Mucosa of descending colon (tissue), 3 donors: Measurements from ENCODE around the gene GBP3. TPM values are rescaled to one million over a fixed set of nuclear protein-coding genes. Genes with fewer than 3 reads are reported as not detected.

Experiments used
- ATAC-seq: fragments of 200-7000 bp; cut with Tn5 transposase; one replicate; pipeline ENCODE4 v1.9.1; 2020; ENCODE audit warnings: mild to moderate bottlenecking, moderate library complexity
- DNase-seq, 3 donors: peaks; one replicate each; pipeline ENCODE4 v3.0.0-alpha.2; 2020
- H3K36me3 ChIP-seq: fragments of 200-600 bp; one replicate; pipeline ENCODE4 v1.8.0; 2021; ENCODE audit warnings: low read depth, mild to moderate bottlenecking
- H3K4me1 ChIP-seq: fragments of 200-600 bp; one replicate; pipeline ENCODE4 v1.8.0; 2021; ENCODE audit warnings: low read depth, mild to moderate bottlenecking
- H3K4me3 ChIP-seq: fragments of 200-600 bp; one replicate; pipeline ENCODE4 v1.8.0; 2021; ENCODE audit warnings: mild to moderate bottlenecking
- H3K9me3 ChIP-seq: fragments of 200-600 bp; one replicate; pipeline ENCODE4 v1.8.0; 2021; ENCODE audit warnings: mild to moderate bottlenecking
- CTCF ChIP-seq: fragments of 200-600 bp; IDR thresholded peaks from one replicate; pipeline ENCODE4 v1.8.0; 2022; ENCODE audit warnings: antibody characterized with exemption, mild to moderate bottlenecking
- intact Hi-C, 2 donors: fragments of 100-400 bp; cut with DNase I in 1 of 2; cut with micrococcal nuclease in 1 of 2; formaldehyde crosslinking; loops; one replicate each; pipeline versions ENCODE4 v1.11.0 to v1.11.1; 2022; cut with DNase I, micrococcal nuclease
- long read RNA-seq, 2 donors: library from polyadenylated mRNA; unstranded; transcript quantifications; one replicate each; pipeline ENCODE4 v2.0.0, GENCODE V29; 2019 to 2021
- total RNA-seq, 3 donors: library from RNA; stranded (reverse); fragmentation: NEBNext Ultra II Directional in 2 of 3; extraction: Animal tissue kit (Norgen Biotek cat#: 25700) in 2 of 3; gene quantifications; one replicate each; pipeline versions ENCODE4 v1.2.1 to v1.2.4, GENCODE V29; 2021 to 2023
- donor health status: DM: no; HTN: no; CAD: no; lungs with moderate emphysema.
- donor health status: DM: no; HTN: no; CAD: no.
- donor health status: DM: no; HTN: yes; CAD: no.

The GBP3 gene
- total RNA-seq = 100 to 1,000 TPM in 1 of 3 donors, 10 to 100 TPM in 2; 48.4 to 176 (median 60.4) TPM
- long read RNA-seq, donor 1, partial matches to known transcripts = 12 of 20 reads
- long read RNA-seq, donor 1, other reads (novel, unspliced or antisense) = 5 of 20 reads
- long read RNA-seq, donor 2, transcript GBP3-202 (11 exons, 3,067 nt) = major isoform, 14 of 28 reads
- long read RNA-seq, donor 2, partial matches to known transcripts = 4 of 28 reads
- long read RNA-seq, donor 2, other reads (novel, unspliced or antisense) = 8 of 28 reads

DNA sequence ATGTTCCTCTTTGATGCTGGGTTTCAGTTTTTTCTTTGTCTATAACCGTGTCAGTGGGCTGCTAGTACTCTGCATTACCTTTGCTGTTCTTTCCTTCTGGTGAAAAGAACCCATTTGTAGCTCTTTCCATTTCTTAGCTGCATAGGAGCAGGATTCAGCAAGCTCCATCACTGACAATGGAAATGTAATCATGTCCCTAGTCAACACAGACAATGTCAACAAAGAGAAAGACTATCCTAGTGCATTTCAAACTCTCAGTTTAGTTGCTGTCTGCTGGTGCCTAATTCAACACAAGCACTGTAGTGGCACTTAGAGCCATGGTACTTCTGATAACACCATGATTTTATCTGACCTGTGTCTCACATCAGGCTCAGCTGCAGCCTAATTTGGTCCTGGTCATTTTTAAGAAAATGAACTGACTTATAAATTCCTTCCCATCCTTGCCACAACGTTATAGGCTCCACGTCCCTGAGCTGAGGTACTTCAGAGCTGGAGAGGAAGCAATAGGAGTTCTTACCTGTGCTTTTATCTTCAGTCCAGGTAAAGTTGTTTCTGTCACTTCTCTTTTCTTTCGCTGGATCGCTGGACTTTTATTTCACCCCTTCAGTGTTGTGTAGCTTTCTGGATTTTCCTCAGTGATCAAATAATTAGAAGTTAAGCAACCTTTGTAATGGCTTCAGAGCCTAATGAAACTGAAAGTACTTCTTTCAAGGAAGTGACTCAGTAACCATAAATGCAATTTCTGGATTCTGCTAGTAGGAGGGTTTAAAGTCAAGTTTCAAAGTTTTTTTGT is at the start of gene GBP3:
TSS of gene GBP3 (minus strand) at position 700 of the 793 bp plus-strand sequence. CDS start 2,145 bp downstream, outside the sequence.
- intact Hi-C loops = no loop called here
- H3K4me1 ChIP-seq = peaks cover 8% of the 10 kb centered on the region
- no peak for TF ChIP-seq CTCF
- peak; percentile 87 for ATAC-seq
- no peaks in the 10 kb centered on the region for H3K9me3 ChIP-seq
- DNase-seq = peak in 1 of 3 donors; percentile 29
- peak within 1 kb of the TSS; percentile 13 for H3K4me3 ChIP-seq
- H3K36me3 ChIP-seq = no peaks in the 10 kb centered on the region

GRCh38 chr1:89070509-89070908 is 47.8 kb upstream of the GBP3 start:
- H3K9me3 ChIP-seq = no peaks in the 10 kb centered on the region
- peaks cover 1% of the 10 kb centered on the region for H3K4me1 ChIP-seq
- intact Hi-C loops = no loop called here
- DNase-seq (no peak), ATAC-seq (no peak)
- H3K4me3 ChIP-seq = no peak overlapping the region
- H3K36me3 ChIP-seq = no peaks in the 10 kb centered on the region
- no peak for TF ChIP-seq CTCF

- no peak for TF ChIP-seq CTCF
- intact Hi-C loops = no loop called here
- DNase-seq (no peak), ATAC-seq (no peak)
- H3K4me3 ChIP-seq = no peak overlapping the region
- no peaks in the 10 kb centered on the region for H3K36me3 ChIP-seq
- H3K4me1 ChIP-seq = peaks cover 6% of the 10 kb centered on the region
- H3K9me3 ChIP-seq = no peaks in the 10 kb centered on the region
Observed at GRCh38 chr1:89069951-89070350, 47.3 kb upstream of the GBP3 start.

- Histone ChIP-seq H3K4me3 (no peak overlapping the region), H3K9me3 (no peaks in the 10 kb centered on the region), H3K36me3 (no peaks in the 10 kb centered on the region), H3K4me1 (peaks cover 6% of the 10 kb centered on the region)
- DNase-seq (no peak), ATAC-seq (no peak)
- intact Hi-C loops = no loop called here
- no peak for TF ChIP-seq CTCF
Observed at GRCh38 chr1:89068291-89068690, 45.6 kb upstream of the GBP3 start.

DNA sequence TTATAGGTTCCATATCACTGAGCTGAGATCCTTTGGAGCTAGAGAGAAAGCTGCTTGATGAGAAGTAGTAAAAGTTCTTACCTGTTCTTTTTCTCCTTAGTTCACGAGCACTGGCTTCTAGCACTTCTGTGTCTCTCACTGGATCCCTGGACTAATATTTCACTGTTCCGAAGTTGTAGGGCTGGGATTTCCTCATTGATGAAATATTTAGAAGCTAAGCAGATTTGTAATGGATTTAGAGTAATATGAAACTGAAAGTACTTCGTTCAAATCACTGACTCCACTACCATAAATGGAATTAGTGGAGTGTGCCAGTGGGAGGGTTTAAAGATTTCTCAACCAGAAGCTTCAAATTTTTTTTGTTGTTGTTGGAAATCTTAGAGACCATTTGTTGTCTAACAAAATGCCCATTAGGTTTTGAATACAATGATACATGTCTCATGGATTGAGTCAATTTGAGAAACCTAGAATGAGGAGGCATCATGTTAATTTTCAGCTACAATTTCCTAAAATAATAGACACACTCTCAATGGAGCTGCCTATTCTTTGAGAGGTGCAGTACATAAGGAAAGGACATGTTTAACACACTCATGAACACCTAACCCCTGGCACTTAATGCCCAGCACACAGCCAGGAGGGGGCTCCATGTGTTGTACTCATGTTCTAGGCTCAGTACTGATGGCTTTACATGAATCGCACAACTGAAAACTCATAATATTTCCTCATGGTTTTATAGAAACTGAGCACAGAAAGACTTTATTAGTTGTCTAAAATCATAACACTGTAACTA is 42.6 kb upstream of the GBP3 start, which contains the start of gene GBP1:
TSS of gene GBP1 (minus strand) at position 130 of the 790 bp plus-strand sequence. CDS start 1,974 bp downstream, outside the sequence.
- intact Hi-C loops = no loop called here
- DNase-seq = peak in 1 of 3 donors; percentile 47

More for the DNA sequence above, 42.6 kb upstream of the GBP3 start, which contains the start of gene GBP1:
- TF ChIP-seq CTCF = no peak
- Histone ChIP-seq H3K4me3 (peak within 1 kb of the TSS; percentile 11), H3K9me3 (no peaks in the 10 kb centered on the region), H3K4me1 (peaks cover 6% of the 10 kb centered on the region), H3K36me3 (no peaks in the 10 kb centered on the region)
- ATAC-seq = peak; percentile 89
